Stimulated activated CD8-positive, alpha-beta memory T cell treated with anti-CD3 and anti-CD28 coated beads, Interleukin-12 subunit alpha, Interleukin-12 subunit beta, amount 100 ng/mL, for 4 hours (primary cell): ENCODE data around the gene HEXA.

Experiments
- DNase-seq: peaks from one replicate; pipeline ENCODE4 v3.0.0-alpha.2; 2020; ENCODE audit warnings: low read depth

Gene HEXA

GRCh38 chr15:72319360-72319984 lies 56.3 kb downstream of the HEXA start:
- peak; percentile 32 for DNase-seq

- DNase-seq, result no peak
Observed at GRCh38 chr15:72318408-72318942, 57.3 kb downstream of the HEXA start.

- DNase-seq, result no peak
Observed at GRCh38 chr15:72315706-72316370, 60.0 kb downstream of the HEXA start.

GRCh38 chr15:72313881-72314280 lies 61.9 kb downstream of the HEXA start:
- DNase-seq, result no peak

- DNase-seq, result no peak
Observed at GRCh38 chr15:72313448-72313840, 62.4 kb downstream of the HEXA start.

GRCh38 chr15:72312605-72313447 lies 63.0 kb downstream of the HEXA start:
- peak; percentile 27 for DNase-seq

- no peak for DNase-seq
Observed at GRCh38 chr15:72307026-72307425, 68.8 kb downstream of the HEXA start.

GRCh38 chr15:72306211-72306785 lies 69.5 kb downstream of the HEXA start:
- DNase-seq, result no peak

- no peak for DNase-seq
Observed at GRCh38 chr15:72304596-72304995, 71.2 kb downstream of the HEXA start.

GRCh38 chr15:72302955-72303354 lies 72.9 kb downstream of the HEXA start:
- no peak for DNase-seq
